Muscle of leg (tissue), 11 donors: Measurements from ENCODE around the gene CMC1. TPM values are rescaled to one million over a fixed set of nuclear protein-coding genes. Genes with fewer than 3 reads are reported as not detected.

ENCODE experiments used
- DNase-seq: peaks from one replicate; pipeline ENCODE4 v3.0.0; 2013
- H3K27ac ChIP-seq: one replicate; pipeline ENCODE4 v1.5.1; 2013; ENCODE audit warnings: mild to moderate bottlenecking, low read length, control low read depth
- H3K27me3 ChIP-seq: one replicate; pipeline ENCODE4 v1.6.1; 2013; ENCODE audit warnings: low read length; ENCODE audit not compliant: control insufficient read depth, insufficient read depth
- H3K36me3 ChIP-seq: one replicate; pipeline ENCODE4 v1.6.1; 2013; ENCODE audit warnings: low read length; ENCODE audit not compliant: control insufficient read depth, insufficient read depth
- H3K4me1 ChIP-seq: one replicate; pipeline ENCODE4 v1.6.1; 2013; ENCODE audit warnings: low read length; ENCODE audit not compliant: control insufficient read depth, insufficient read depth
- H3K4me3 ChIP-seq: one replicate; pipeline ENCODE4 v1.5.1; 2013; ENCODE audit warnings: low read length, control low read depth
- H3K9me3 ChIP-seq: replicated peaks from 2 replicates; pipeline ENCODE4 v1.6.1; 2013; ENCODE audit warnings: low read depth, low read length; ENCODE audit not compliant: control insufficient read depth
- WGBS: methylation state at CpG from one replicate; pipeline ENCODE4 v1.1.5; 2013; ENCODE audit warnings: missing lambda C conversion rate; ENCODE audit not compliant: insufficient coverage; 5-methylcytosine and 5-hydroxymethylcytosine counted together
- polyA plus RNA-seq, 8 donors: library from polyadenylated mRNA; unstranded; fragments of 120-200 nt; gene quantifications; one replicate each; pipeline versions ENCODE4 v1.2.1 to v1.2.3, GENCODE V29; 2013; ENCODE audit warnings: inconsistent platforms in 1 of 8, low replicate concordance in 1 of 8; ENCODE audit not compliant: insufficient read length in 8 of 8, insufficient read depth in 1 of 8
- total RNA-seq: library from RNA; stranded (reverse); fragments of 120-200 nt; gene quantifications from one replicate; pipeline ENCODE4 v1.2.4, GENCODE V29; 2013

CMC1 gene
- total and polyA plus RNA-seq, 9 donors: 10.7 to 25.8 (median 19.6) TPM

DNA sequence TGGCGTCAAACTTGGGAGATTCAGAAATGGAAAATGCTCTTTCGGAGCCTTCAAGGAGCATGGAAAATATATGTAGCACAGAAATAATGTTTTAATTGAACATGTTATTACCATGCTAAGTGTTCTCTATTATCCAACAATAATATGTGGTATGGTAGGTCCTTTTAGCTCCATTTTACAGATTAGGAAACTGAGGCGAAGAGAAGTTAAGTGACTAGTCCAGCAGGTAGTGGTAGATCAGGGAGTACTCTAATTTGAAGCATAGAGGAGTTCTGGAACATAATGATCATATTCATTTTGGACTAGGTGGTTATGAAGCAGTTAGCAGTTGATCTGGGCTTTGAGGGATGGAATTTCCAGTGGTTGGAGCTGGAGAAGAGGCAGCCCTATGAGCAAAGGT is 1.1 kb downstream of the CMC1 start:
- Histone ChIP-seq H3K4me1 (no peaks in the 10 kb centered on the region), H3K36me3 (no peaks in the 10 kb centered on the region), H3K27me3 (peaks cover 2% of the 10 kb centered on the region), H3K27ac (no peak overlapping the region), H3K9me3 (no peaks in the 10 kb centered on the region), H3K4me3 (no peak overlapping the region)
- 100% methylated on average over 1 of the region's 3 CpGs for WGBS
- DNase-seq: no peak

DNA sequence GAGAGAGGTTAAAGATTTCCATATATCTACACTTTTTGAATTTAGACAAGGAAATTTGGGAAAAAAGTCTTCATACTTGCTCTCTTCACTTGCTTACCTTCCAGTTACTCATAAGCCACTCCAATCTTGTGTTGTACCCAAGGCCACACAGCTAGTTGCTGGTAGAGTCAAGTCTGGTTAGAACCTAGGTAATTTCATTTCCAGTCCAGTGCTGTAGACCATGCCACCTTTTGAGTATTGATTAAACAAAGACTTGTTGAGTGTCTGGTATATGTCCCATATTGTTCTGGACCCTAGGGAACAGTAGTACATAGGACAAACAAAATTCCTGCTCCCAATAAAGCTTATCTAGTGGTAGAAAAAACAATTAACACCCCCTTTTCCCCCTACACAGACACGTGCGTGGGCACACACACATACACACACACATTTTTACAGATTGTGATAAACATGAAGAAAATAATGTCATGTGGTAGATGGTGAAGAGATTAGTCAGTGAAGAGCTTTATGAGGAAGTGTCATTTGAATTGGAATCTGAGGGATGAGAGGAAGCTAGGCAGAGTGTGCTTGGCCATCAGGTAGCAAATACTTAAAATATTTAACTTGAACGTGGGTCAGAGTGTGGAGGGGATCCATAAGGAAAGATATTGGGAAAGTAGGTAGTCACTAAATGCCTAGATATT is 2.1 kb downstream of the CMC1 start:
- no peaks in the 10 kb centered on the region for H3K36me3 ChIP-seq
- no peaks in the 10 kb centered on the region for H3K9me3 ChIP-seq
- H3K27ac ChIP-seq: no peak overlapping the region
- no peak overlapping the region for H3K4me3 ChIP-seq
- no peaks in the 10 kb centered on the region for H3K4me1 ChIP-seq
- H3K27me3 ChIP-seq: peaks cover 2% of the 10 kb centered on the region
- 86% methylated on average over 1 of the region's 3 CpGs for WGBS
- no peak for DNase-seq

DNA sequence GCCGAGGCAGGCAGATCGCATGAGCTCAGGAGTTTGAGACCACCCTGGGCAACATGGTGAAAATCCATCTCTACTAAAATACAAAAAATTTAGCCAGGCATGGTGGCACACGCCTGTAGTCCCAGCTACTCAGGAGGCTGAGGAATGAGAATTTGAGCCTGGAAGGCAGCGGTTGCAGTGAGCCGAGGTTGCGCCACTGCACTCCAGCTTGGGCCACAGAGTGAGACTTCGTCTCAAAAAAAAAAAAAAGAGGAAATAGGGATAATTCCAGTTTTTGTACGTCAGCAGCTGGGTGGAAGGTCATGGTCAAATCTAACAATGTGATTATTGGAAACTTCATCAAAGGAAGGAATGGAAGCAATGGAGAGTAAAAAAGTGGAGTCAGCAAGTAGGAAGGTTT is 3.1 kb downstream of the CMC1 start:
- H3K4me1 ChIP-seq: no peaks in the 10 kb centered on the region
- H3K9me3 ChIP-seq: no peaks in the 10 kb centered on the region
- no peak overlapping the region for H3K27ac ChIP-seq
- DNase-seq: no peak
- no peaks in the 10 kb centered on the region for H3K36me3 ChIP-seq
- WGBS: 82% methylated on average over 7 of the region's 8 CpGs
- no peak overlapping the region for H3K4me3 ChIP-seq
- no peaks in the 10 kb centered on the region for H3K27me3 ChIP-seq

DNA sequence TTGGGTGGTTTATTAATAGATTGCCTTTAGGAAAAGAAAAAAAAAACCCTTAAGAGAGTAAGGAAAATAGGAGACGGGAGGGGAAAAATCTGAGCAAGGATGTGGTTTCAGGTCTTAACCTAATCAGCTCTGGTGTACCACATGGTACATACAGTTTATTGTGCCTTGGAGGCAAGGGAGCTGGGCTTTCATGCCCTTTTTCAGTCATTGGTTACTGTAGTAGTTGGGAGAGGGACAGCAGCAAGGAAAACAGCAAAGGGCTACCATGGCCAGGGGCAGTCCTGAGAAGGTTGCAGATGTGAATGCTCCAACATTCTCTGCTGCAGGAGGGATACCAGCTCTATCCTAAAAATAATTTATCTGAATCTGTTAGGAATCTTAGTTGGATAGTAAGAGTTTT is 5.9 kb downstream of the CMC1 start:
- H3K4me1 ChIP-seq: no peaks in the 10 kb centered on the region
- no peaks in the 10 kb centered on the region for H3K36me3 ChIP-seq
- no peaks in the 10 kb centered on the region for H3K27me3 ChIP-seq
- no peak overlapping the region for H3K4me3 ChIP-seq
- no CpG with 5 or more reads among the region's 1 CpG for WGBS
- H3K9me3 ChIP-seq: no peaks in the 10 kb centered on the region
- no peak for DNase-seq
- H3K27ac ChIP-seq: no peak overlapping the region

DNA sequence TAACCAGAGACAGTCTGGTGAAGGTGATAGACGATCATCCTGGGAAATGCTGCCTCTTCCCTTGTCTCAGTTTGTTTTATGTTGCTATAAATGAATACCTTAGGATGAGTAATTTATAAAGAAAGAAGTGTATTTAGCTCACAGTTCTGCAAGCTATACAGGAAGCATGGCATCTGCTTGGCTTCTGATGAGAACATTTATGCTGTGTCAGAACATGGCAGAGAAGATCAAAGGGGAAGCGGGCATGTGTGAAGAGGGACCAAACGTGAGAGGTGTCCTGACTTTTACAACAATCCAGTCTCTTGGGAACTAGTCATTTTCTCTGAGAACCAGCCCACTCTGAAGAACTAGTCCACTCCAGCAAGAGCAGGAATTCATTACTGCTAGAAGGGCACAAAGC is 9.6 kb downstream of the CMC1 start:
- Histone ChIP-seq H3K4me3 (no peak overlapping the region), H3K27me3 (no peaks in the 10 kb centered on the region), H3K9me3 (no peaks in the 10 kb centered on the region), H3K4me1 (no peaks in the 10 kb centered on the region), H3K27ac (no peak overlapping the region), H3K36me3 (no peaks in the 10 kb centered on the region)
- DNase-seq: no peak
- WGBS: 88% methylated on average over 2 of the region's 3 CpGs

DNA sequence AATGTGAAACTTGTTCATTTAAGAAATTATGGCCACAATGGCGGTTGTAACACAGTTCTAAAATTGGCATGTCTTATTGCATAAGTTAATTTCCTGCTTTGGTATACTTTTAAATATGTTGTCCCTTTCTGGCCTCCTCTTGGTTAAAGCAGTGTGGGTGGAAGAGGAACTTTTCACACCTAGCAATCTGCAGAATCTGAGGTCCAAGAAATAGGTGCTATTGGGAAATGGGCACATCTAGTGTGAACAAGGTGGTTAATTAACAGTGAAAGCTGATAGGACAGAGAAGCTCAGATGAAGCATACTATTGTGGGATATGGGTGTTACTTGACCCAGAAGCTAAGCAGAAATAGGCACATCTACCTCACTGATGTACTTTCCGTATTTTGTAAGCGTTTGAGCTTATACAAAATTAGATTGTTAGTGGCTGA is 10.6 kb downstream of the CMC1 start:
- H3K4me3 ChIP-seq: no peak overlapping the region
- no CpG with 5 or more reads among the region's 3 CpGs for WGBS
- DNase-seq: no peak
- H3K27me3 ChIP-seq: no peaks in the 10 kb centered on the region
- H3K36me3 ChIP-seq: no peaks in the 10 kb centered on the region
- no peak overlapping the region for H3K27ac ChIP-seq
- no peaks in the 10 kb centered on the region for H3K4me1 ChIP-seq
- no peaks in the 10 kb centered on the region for H3K9me3 ChIP-seq

DNA sequence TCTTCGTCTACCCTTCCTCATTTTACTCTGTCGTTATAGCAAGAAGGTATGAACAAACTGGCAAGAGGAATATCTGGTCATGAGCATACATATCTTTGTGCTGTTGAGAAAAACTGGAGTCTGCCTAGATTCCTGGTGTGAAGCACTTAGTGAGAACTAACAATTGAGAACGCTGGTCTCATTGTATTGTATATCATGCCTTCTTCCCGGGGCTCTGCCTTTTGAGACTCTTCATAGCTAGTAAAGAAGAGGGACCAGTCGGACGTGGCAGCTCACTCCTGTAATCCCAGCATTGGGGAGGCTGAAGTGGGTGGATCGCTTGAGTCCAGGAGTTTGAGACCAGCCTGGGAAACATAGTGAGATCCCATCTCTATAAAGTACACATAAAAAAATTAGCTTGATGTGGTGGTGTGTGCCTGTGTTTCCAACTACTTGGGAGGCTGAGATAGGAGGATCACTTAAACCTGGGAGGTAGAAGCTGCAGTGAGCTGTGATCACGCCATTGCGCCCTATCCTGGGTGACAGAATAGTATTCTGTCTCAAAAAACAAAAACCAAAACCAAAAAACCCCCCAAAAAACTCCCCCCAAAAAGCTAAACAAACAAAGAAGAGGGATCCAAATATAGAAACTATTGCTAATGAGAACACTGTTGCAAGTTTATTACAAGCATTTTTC is 11.8 kb downstream of the CMC1 start:
- no peaks in the 10 kb centered on the region for H3K36me3 ChIP-seq
- H3K27ac ChIP-seq: no peak overlapping the region
- 71% methylated on average over 2 of the region's 9 CpGs for WGBS
- DNase-seq: no peak
- no peaks in the 10 kb centered on the region for H3K27me3 ChIP-seq
- no peaks in the 10 kb centered on the region for H3K9me3 ChIP-seq
- H3K4me3 ChIP-seq: no peak overlapping the region
- H3K4me1 ChIP-seq: no peaks in the 10 kb centered on the region

DNA sequence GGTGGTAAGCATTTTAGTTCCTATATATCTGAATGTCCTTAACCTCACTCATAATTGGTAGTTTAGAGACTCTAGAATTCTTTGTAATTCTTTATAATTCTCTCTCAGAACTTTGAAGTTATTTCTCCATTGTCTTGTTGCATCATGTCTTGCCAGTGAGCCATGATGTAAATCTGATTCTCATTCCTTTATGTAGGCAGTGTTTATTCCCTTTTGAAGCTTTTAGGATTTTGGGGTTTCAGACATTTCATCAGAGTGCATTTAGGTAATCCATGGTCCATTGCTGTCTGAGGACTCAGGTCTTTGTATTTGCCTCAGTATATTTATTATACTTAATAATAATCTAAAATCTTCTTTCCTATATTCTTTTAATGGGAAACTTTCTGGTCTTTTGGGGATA is 20.6 kb downstream of the CMC1 start:
- Histone ChIP-seq H3K9me3 (no peaks in the 10 kb centered on the region), H3K27ac (no peak overlapping the region), H3K36me3 (no peaks in the 10 kb centered on the region), H3K4me1 (no peaks in the 10 kb centered on the region), H3K4me3 (no peak overlapping the region), H3K27me3 (no peaks in the 10 kb centered on the region)
- no peak for DNase-seq

DNA sequence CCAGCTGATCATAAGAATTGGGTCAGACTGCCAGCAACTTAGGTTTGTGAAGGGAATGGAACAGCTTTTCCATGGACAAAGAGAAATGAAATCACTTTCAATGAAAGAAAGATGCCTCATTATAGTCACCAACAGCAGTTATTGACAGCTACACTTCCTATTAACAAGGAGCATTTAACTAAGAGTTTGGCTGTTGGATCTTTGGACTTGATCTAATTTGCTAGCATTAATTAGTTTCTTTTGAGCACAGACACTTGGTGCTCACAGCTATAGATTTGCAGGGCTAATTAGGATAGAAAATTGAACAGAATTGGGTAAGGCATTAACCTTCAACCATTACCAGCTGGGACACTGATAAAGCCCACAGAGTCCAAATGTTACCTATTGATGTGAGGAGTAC is 24.2 kb downstream of the CMC1 start:
- peaks cover 11% of the 10 kb centered on the region for H3K36me3 ChIP-seq
- no peak for DNase-seq
- H3K4me3 ChIP-seq: no peak overlapping the region
- H3K4me1 ChIP-seq: no peaks in the 10 kb centered on the region
- peaks cover 3% of the 10 kb centered on the region for H3K9me3 ChIP-seq
- H3K27me3 ChIP-seq: no peaks in the 10 kb centered on the region
- H3K27ac ChIP-seq: no peak overlapping the region

DNA sequence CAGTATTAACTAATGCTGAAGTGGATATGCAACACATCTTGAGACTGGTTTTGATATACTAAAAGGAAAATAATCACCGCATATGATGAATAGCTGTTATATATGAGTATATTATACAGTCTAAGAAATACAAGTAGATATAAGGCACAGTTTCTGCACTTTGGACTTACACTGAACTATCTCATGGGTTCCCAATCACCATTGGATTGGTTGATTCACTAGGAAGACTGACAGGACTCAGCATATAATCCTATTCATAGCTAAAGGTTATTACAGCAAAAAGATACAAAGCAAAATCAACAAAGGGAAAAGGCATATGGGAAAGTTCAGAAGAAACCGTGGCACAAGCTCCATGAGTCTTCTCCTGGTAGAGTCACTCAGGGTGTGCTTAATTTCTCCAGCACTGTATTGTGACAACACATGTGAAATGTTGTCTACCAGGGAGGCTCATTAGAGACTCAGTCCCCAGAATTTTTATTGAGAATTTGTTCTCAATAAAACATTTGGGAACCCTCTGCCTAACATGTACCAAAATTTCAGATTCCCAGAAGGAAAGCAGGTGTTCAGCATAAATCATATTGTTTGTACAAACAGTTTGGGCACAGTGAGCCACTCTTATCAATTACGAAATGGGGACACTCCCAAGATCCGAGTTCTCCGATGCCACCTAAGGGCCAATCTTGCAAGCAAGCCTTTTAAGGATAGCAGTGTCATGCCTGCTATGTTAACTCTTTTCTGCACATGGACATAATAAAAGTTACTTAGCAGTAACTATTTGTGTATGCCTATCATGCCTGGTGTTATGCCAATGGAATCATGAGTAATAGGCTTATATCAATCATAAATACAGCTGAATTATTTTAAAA is 26.8 kb downstream of the CMC1 start:
- DNase-seq: no peak
- H3K9me3 ChIP-seq: peaks cover 14% of the 10 kb centered on the region
- H3K27ac ChIP-seq: no peak overlapping the region
- 90% methylated on average over 4 of the region's 5 CpGs for WGBS
- H3K4me3 ChIP-seq: no peak overlapping the region
- H3K36me3 ChIP-seq: peaks cover 11% of the 10 kb centered on the region
- H3K4me1 ChIP-seq: no peaks in the 10 kb centered on the region
- H3K27me3 ChIP-seq: no peaks in the 10 kb centered on the region
